ENCODE results near the gene THSD4.

The THSD4 gene

DNA sequence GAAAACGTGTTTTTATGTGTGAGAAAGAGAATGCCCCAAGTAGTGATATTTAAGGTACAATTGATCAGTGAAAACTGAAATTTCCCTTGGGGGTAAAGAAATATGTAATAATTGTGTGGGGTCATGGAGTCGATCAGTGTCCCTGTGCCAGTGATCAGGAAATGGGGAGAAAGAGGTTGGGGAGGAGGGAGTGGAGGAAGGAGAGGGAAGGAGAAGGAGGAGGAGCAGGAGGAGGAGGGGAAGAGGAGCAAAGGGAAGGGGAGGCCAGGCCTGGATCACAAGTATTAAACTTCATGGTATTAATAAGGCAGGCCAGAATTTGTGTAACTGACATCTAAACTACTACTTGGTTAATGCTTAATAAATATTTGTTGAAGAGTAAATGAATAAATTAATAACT lies 30.4 kb downstream of the THSD4 start:
- DNase-seq (ENCODE audit: low read depth in 1 of 2, low spot score in 1 of 2): no peak
- TF ChIP-seq GABPA (IDR thresholded peaks at IDR 0.05; ENCODE audit: low read depth) (no peak), SPI1 (IDR thresholded peaks at IDR 0.05; ENCODE audit: borderline replicate concordance, low read depth) (no peak), POLR2AphosphoS5 (IDR thresholded peaks at IDR 0.05; ENCODE audit: low read depth) (no peak)
- TF ChIP-seq, protein P1, sequence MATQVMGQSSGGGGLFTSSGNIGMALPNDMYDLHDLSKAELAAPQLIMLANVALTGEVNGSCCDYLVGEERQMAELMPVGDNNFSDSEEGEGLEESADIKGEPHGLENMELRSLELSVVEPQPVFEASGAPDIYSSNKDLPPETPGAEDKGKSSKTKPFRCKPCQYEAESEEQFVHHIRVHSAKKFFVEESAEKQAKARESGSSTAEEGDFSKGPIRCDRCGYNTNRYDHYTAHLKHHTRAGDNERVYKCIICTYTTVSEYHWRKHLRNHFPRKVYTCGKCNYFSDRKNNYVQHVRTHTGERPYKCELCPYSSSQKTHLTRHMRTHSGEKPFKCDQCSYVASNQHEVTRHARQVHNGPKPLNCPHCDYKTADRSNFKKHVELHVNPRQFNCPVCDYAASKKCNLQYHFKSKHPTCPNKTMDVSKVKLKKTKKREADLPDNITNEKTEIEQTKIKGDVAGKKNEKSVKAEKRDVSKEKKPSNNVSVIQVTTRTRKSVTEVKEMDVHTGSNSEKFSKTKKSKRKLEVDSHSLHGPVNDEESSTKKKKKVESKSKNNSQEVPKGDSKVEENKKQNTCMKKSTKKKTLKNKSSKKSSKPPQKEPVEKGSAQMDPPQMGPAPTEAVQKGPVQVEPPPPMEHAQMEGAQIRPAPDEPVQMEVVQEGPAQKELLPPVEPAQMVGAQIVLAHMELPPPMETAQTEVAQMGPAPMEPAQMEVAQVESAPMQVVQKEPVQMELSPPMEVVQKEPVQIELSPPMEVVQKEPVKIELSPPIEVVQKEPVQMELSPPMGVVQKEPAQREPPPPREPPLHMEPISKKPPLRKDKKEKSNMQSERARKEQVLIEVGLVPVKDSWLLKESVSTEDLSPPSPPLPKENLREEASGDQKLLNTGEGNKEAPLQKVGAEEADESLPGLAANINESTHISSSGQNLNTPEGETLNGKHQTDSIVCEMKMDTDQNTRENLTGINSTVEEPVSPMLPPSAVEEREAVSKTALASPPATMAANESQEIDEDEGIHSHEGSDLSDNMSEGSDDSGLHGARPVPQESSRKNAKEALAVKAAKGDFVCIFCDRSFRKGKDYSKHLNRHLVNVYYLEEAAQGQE (IDR thresholded peaks at IDR 0.05; ENCODE audit: insufficient replicate concordance, low read depth): no peak
- TF ChIP-seq, protein P2, sequence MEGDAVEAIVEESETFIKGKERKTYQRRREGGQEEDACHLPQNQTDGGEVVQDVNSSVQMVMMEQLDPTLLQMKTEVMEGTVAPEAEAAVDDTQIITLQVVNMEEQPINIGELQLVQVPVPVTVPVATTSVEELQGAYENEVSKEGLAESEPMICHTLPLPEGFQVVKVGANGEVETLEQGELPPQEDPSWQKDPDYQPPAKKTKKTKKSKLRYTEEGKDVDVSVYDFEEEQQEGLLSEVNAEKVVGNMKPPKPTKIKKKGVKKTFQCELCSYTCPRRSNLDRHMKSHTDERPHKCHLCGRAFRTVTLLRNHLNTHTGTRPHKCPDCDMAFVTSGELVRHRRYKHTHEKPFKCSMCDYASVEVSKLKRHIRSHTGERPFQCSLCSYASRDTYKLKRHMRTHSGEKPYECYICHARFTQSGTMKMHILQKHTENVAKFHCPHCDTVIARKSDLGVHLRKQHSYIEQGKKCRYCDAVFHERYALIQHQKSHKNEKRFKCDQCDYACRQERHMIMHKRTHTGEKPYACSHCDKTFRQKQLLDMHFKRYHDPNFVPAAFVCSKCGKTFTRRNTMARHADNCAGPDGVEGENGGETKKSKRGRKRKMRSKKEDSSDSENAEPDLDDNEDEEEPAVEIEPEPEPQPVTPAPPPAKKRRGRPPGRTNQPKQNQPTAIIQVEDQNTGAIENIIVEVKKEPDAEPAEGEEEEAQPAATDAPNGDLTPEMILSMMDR (IDR thresholded peaks at IDR 0.05; ENCODE audit: insufficient read depth, low read length): no peak
- Histone ChIP-seq H3K27ac (replicated peaks) (no peak overlapping the region), H3K4me3 (replicated peaks; ENCODE audit: insufficient read depth, low read length) (no peak overlapping the region), H3K27me3 (ENCODE audit: insufficient read depth, poor library complexity, severe bottlenecking) (peaks cover 3% of the 10 kb centered on the region)

DNA sequence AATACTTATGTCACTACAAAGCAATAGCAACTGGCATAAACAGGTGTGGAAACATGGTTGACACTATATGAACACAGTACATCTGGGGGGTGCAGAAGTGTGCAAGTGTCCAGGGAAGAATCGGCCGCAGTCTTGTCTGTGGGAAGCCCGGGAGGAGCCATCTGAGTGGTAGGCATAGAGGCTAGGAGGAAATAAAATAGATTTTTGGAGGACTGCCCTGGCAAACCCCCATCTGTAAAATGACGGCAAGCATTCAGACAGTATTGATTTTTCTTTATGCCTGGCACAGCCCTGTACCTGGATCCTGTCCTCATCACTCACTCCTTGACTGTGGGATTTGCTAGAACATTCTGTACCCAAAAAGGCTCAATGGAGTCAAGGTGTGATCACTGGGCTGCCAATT lies 31.3 kb downstream of the THSD4 start:
- TF ChIP-seq, protein P2 (IDR thresholded peaks at IDR 0.05; ENCODE audit: insufficient read depth, low read length): no peak
- TF ChIP-seq POLR2AphosphoS5 (IDR thresholded peaks at IDR 0.05; ENCODE audit: low read depth): no peak
- TF ChIP-seq SPI1 (IDR thresholded peaks at IDR 0.05; ENCODE audit: borderline replicate concordance, low read depth): no peak
- TF ChIP-seq GABPA (IDR thresholded peaks at IDR 0.05; ENCODE audit: low read depth): no peak
- TF ChIP-seq, protein P1 (IDR thresholded peaks at IDR 0.05; ENCODE audit: insufficient replicate concordance, low read depth): no peak
- Histone ChIP-seq H3K4me3 (replicated peaks; ENCODE audit: insufficient read depth, low read length) (no peak overlapping the region), H3K27ac (replicated peaks) (no peak overlapping the region), H3K27me3 (ENCODE audit: insufficient read depth, poor library complexity, severe bottlenecking) (peaks cover 3% of the 10 kb centered on the region)
- no peak for DNase-seq (ENCODE audit: low read depth in 1 of 2, low spot score in 1 of 2)

DNA sequence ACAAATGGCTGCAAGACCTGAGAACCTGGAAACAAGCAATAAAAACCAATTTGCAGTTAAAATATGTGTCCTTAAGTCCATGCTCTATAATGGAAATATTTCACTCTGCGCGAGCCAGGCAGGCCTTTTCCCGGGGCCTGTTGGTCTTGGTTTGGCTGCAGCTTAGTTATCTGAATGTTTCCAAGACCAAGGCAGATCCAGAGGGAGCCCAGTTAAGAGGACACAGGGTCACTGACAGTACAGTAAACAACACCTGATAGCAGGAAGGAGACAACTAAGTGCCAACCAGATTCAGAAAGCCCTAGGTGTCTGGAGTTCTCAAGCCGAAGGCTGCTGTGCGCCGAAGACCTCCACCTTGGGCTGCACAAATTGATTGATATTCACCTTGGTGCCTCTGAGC lies 32.8 kb downstream of the THSD4 start:
- TF ChIP-seq GABPA (IDR thresholded peaks at IDR 0.05; ENCODE audit: low read depth) (no peak), SPI1 (IDR thresholded peaks at IDR 0.05; ENCODE audit: borderline replicate concordance, low read depth) (no peak)
- TF ChIP-seq, protein P1 (IDR thresholded peaks at IDR 0.05; ENCODE audit: insufficient replicate concordance, low read depth): no peak
- no peak overlapping the region for H3K4me3 ChIP-seq (replicated peaks; ENCODE audit: insufficient read depth, low read length)
- H3K27me3 ChIP-seq (ENCODE audit: insufficient read depth, poor library complexity, severe bottlenecking): no peaks in the 10 kb centered on the region
- no peak overlapping the region for H3K27ac ChIP-seq (replicated peaks)
- DNase-seq (ENCODE audit: low read depth in 1 of 2, low spot score in 1 of 2): no peak

Measured in HL-60 (cell line).